NCI-H345 (cell line): Measurements from ENCODE around the gene PDE9A.
"Not testable (repeated sequence)": the region's sequence is repeated elsewhere in the genome, so short reads cannot be mapped to it uniquely, and the experiment has no call there.

Experiments
- DNase-seq: peaks from one replicate; lab custom pipeline; 2025; lab: John Stamatoyannopoulos, UW

The PDE9A gene

DNA sequence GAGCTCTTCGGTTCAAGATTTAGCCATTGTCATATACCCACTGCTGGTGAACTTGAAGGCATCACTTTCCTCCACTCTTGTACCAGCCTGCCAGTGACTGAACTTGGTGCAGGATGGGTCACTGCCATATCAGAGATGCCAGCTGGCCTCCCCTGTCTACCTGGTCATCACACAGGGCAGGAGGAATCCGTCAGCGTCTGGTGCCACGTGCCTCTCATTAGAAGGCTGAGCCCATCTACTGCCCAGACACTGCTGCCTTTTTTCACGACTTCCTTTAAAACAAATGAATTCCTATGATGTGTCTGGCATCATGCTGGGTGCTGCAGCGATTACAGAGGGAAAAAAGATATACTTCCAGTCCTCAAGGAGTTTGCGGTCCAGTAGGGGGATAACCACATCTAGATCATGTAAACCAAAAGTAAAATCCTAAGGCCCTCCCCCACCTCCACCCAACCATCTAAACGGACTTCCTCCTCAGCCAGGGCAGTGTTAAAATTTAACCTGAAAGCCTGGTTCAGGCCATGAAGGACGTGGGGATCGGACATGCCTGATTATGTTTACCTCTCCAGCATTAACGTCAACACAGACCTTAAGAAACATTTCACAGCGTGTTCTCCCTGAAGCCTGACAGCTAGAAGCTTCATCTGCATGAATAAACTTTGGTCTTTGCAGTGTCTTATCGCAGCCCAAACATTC, 29.2 kb upstream of the PDE9A start:
- no peak for DNase-seq

DNA sequence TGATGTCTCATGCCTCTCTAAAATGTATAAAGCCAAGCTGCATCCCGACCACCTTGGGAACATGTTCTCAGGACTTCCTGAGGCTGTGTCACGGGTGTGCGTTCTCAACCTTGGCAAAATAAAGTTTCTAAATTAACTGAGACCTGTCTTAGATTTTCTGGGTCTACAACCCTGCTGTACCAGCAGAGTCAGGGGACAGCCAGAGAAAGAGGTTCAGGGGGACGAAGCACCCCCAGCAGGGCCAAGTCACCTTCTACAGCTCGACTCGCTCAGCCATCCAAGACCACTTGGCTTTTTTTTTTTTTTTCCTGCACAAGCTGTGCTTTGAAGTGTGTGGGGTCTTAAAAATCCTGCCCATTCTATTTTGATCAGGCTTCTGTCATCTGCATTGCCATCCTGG, 28.5 kb upstream of the PDE9A start:
- DNase-seq, result no peak

DNA sequence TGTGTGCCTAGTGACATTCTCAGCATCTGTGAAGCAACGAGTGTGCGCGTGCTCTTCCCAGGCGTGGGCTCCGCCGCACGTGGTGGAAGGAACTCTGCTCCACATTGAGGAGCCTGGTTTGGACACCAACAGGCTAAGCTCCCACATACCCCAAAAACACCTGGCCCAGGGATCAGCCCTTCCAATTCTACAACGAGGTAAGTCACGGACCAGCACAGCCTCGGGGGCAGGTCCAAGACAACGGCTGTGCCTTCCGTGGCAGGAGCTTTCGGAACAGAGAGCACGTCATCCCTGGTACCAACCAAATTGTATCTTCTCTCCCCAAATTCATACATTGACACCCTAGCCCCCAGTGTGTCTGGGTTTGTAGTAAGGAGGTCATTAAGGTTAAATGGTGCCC, 27.2 kb upstream of the PDE9A start:
- DNase-seq, result no peak

DNA sequence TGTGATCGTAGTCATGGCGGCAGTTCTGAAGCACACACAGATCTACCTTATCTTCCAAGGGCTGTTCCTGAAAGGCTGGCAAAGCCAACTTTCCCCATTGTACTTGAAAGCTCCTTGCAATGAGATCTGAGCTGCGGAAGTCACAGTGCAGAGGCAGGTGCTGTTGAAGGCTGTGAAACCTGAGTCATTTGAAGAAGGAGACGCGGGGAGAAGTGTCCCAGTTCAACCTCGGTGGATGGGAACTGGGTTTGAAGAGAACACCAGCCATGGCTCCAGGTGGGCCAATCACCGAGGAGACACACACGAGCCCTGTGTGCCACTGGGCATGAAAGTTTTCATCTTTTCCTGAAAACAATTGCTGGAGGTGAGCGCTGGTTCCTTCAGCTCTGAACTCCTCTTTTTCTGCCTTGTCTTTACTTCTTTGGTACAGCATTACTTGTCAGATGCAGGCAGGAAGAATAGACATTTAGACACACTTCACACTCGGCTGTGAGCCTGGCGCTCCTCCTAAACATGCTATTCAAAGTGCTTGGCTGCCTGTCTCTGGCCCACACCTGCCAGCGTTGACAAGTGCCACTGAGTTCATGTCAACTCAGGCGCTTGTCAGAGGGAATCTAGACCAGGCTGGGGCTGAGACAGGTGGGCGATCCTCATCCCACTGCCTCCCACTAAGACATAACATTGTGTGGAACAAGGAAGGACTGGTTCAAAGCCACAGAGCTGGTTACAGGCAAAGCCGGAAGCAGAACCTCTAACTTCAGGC, 25.7 kb upstream of the PDE9A start:
- no peak for DNase-seq

GRCh38 chr21:42628466-42629061, 24.9 kb upstream of the PDE9A start:
- DNase-seq, result not testable (repeated sequence)

GRCh38 chr21:42629933-42630589, 23.4 kb upstream of the PDE9A start:
- DNase-seq, result no peak

DNA sequence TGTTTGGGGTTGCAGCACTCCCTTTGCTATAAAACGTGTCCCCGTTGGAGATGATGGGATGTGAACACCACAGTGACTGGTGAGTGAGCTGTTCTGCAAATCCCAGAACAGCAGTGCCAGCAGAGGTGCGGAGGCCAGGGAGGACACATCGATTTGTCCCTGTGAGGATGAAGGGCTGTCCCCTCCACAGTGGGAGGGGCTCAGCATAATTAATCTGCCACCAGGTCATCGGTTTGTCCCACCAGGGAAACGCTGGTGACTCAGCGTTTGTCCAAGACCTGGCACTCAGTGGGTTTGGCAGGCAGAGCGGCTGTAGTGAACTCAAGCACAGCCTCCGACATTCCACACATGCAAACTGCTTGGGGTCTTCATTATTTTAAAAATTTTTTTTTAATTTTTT, 22.8 kb upstream of the PDE9A start:
- no peak for DNase-seq

GRCh38 chr21:42631142-42631541, 22.3 kb upstream of the PDE9A start:
- no peak for DNase-seq

GRCh38 chr21:42632336-42632751, 21.1 kb upstream of the PDE9A start:
- DNase-seq, result no peak

DNA sequence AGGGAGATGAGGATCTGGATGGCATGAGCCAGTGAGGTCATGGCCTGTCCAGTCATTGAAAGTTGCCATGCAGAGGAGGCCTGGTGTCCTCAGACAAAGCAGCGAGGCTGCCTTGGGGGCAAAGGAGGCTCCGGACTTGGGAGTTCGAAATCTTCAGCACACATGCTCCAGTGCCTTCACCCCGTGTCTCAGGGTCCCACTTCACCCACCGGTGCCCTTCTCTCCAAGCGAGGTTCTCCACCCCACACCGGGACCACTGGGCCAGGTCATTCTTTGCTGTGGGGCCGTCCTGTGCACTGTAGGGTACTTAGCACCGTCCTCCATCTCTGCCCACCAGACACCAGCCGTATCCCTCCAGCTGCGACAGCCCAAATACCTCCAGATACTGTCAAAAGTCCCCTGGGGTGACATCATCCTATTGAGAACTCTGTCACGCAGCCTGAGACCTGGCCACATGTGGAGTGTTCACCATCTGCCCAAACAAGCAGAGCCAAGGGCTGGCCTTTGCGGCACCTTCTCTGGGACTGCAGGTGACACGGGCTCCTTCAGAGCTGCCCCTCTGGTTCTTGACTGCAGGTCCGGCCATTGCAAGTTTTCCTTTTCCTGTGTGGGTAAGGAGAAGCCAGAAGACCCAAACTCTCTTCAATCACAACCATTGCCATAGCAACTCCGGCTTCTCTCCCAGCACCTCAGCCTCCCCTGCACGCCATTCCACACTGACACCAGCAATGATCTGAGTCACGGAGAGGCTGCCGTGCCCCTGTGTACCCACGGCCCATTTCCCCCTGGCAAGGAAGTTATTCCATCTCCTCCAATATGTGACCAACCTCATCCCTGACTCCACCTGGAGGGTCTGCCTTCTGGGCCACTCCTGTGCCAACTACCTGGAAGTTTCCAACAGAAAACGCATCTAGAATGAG, 20.4 kb upstream of the PDE9A start:
- DNase-seq, result no peak

GRCh38 chr21:42633858-42634257, 19.6 kb upstream of the PDE9A start:
- no peak for DNase-seq

DNA sequence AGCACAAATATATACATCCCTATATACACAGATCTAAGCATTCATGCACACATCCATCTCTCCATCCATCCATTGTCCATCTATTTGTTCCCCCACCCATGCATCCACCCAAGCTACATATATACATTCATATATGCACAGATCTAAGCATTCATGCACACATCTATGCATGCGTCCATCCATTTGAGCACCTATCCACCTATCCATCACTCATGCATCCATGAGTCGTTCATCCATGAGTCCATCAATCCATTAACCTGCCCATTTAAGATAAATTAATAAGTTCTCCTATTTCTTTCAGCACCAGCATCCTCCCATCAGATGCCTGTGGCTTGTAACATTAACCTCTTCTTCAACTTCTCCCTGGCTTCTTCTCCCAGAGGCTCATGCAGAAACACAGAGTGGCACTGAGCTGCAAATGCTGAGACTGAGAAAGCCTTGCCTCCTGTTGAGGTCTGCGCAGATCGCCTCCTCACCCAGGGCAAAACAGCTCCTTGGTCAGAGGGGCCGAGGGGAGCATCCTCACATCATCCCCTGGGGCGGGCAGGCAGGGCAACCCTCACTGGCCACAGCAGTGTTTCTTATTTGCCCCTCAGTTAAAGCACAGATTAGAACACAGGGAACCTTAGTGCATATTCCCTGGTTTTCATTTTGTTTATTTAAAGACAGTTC, 17.4 kb upstream of the PDE9A start:
- DNase-seq, result no peak

- no peak for DNase-seq
Measured at GRCh38 chr21:42636520-42637266, 16.7 kb upstream of the PDE9A start.

- no peak for DNase-seq
Measured at GRCh38 chr21:42637267-42638041, 16.0 kb upstream of the PDE9A start.

DNA sequence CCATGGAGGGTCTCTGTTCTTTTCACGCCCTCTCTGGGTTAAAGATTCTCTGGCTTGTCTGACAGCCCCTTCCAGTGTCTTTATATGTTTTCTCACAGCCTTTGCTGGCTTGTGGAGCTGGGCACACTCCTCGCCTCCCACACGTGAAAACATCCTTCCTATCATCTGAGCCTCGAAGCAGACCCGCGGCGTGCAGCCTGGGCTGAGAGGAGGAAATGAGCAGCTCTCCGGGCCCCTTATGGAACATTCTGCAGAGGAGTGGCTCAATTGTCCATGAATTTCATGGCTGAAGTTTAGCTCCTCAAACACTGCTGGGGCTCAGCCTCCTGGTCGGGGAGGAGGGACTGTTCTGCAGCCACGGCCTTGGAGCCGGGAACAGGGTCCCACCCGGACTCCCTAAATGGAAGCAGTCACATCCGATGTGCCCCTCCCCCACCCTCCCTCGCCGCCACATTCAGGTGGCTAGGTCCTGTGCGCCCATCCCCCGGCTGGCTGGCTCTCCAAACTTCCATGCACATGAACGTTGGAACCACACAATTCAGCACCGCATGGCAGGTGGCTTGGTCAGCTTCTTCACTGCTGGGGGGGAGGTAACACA, 15.1 kb upstream of the PDE9A start:
- no peak for DNase-seq

- DNase-seq, result no peak
Measured at GRCh38 chr21:42639646-42640152, 13.7 kb upstream of the PDE9A start.

GRCh38 chr21:42640486-42640885, 12.9 kb upstream of the PDE9A start:
- no peak for DNase-seq

- no peak for DNase-seq
Measured at GRCh38 chr21:42641311-42642218, 11.9 kb upstream of the PDE9A start.
